Neural cell (in vitro differentiated cells): ENCODE results near the gene TSSC4. TPM values are rescaled to one million over a fixed set of nuclear protein-coding genes. Genes with fewer than 3 reads are reported as not detected.

ENCODE experiments used
- H2AFZ ChIP-seq: fragments of 200-600, 300-800 bp; sonication (generic), shearing (Covaris generic); 2 replicates; pipeline ENCODE4 v1.6.0; 2014; ENCODE audit warnings: low read depth, mild to moderate bottlenecking, antibody characterized with exemption, low read length, moderate library complexity
- H3F3A ChIP-seq: fragments of 200-600 bp; shearing (Covaris generic); 2 replicates; pipeline ENCODE4 v1.6.1; 2016; ENCODE audit warnings: mild to moderate bottlenecking, moderate library complexity, mixed read lengths, antibody characterized with exemption, low read length; ENCODE audit not compliant: insufficient read depth, poor library complexity, severe bottlenecking
- H3K27ac ChIP-seq: fragments of 200-600, 300-800 bp; sonication (generic), shearing (Covaris generic); 2 replicates; pipeline ENCODE4 v1.5.1; 2014; ENCODE audit warnings: mild to moderate bottlenecking, low read length, moderate library complexity
- H3K27me3 ChIP-seq: fragments of 300-800, 200-600 bp; sonication (generic), shearing (Covaris generic); 2 replicates; pipeline ENCODE4 v1.6.0; 2014; ENCODE audit warnings: mild to moderate bottlenecking, low read depth, low read length, moderate library complexity; ENCODE audit not compliant: insufficient read depth
- H3K36me3 ChIP-seq: fragments of 300-800, 200-600 bp; sonication (generic), shearing (Covaris generic); 2 replicates; pipeline ENCODE4 v1.5.1; 2014; ENCODE audit warnings: mild to moderate bottlenecking, antibody characterized with exemption, low read length, moderate library complexity; ENCODE audit not compliant: insufficient read depth
- H3K4me2 ChIP-seq: fragments of 300-800, 200-600 bp; sonication (generic), shearing (Covaris generic); 2 replicates; pipeline ENCODE4 v1.6.0; 2014; ENCODE audit warnings: mild to moderate bottlenecking, low read length
- H3K4me3 ChIP-seq: fragments of 300-800, 200-600 bp; sonication (generic), shearing (Covaris generic); 2 replicates; pipeline ENCODE4 v1.5.1; 2014; ENCODE audit warnings: mild to moderate bottlenecking, low read length, moderate library complexity
- H3K79me2 ChIP-seq: fragments of 200-600 bp; shearing (Covaris generic); replicated peaks from 2 replicates; pipeline ENCODE4 v1.6.0; 2014; ENCODE audit warnings: mild to moderate bottlenecking, low read length, moderate library complexity; ENCODE audit not compliant: insufficient read depth
- H3K9ac ChIP-seq: fragments of 300-800, 200-600 bp; sonication (generic), shearing (Covaris generic); 2 replicates; pipeline ENCODE4 v1.6.1; 2016; ENCODE audit warnings: mild to moderate bottlenecking, low read length, mixed read lengths
- H3K9me2 ChIP-seq: fragments of 200-600 bp; shearing (Covaris generic); 2 replicates; pipeline ENCODE4 v1.6.1; 2016; ENCODE audit warnings: mild to moderate bottlenecking, low read length, mixed read lengths; ENCODE audit not compliant: insufficient read depth
- H3K9me3 ChIP-seq: fragments of 200-600, 300-800 bp; sonication (generic), shearing (Covaris generic); 2 replicates; pipeline ENCODE4 v1.6.1; 2016; ENCODE audit warnings: mild to moderate bottlenecking, mixed run types, low read length, moderate library complexity, mixed read lengths
- H4K20me1 ChIP-seq: fragments of 200-600 bp; shearing (Covaris generic); 2 replicates; pipeline ENCODE4 v1.6.1; 2016; ENCODE audit warnings: mild to moderate bottlenecking, mixed run types; ENCODE audit not compliant: insufficient read depth
- CTCF ChIP-seq: fragments of 450-650 bp; IDR thresholded peaks from 2 replicates; pipeline ENCODE4 v1.5.1; 2014; ENCODE audit warnings: antibody characterized with exemption, mild to moderate bottlenecking, moderate library complexity; ENCODE audit not compliant: poor library complexity, severe bottlenecking
- EP300 ChIP-seq: fragments of 450-650 bp; conservative IDR thresholded peaks from 2 replicates; pipeline ENCODE4 v1.6.1; 2014; ENCODE audit warnings: antibody characterized with exemption, mild to moderate bottlenecking, moderate library complexity; ENCODE audit not compliant: poor library complexity, severe bottlenecking
- EZH2 ChIP-seq: fragments of 200-600, 300-800 bp; shearing (Covaris generic), sonication (generic); IDR thresholded peaks from 2 replicates; pipeline ENCODE4 v1.6.1; 2014; ENCODE audit warnings: antibody characterized with exemption, low read length, borderline replicate concordance, mild to moderate bottlenecking; ENCODE audit not compliant: insufficient read depth, poor library complexity, severe bottlenecking
- MXI1 ChIP-seq: fragments of 450-650 bp; conservative IDR thresholded peaks from 2 replicates; pipeline ENCODE4 v1.6.1; 2014; ENCODE audit warnings: antibody characterized with exemption, mild to moderate bottlenecking; ENCODE audit not compliant: poor library complexity, severe bottlenecking
- POLR2AphosphoS5 ChIP-seq: IDR thresholded peaks from 2 replicates; pipeline ENCODE4 v1.6.1; 2012
- RAD21 ChIP-seq: fragments of 450-650 bp; conservative IDR thresholded peaks from 2 replicates; pipeline ENCODE4 v1.6.1; 2014; ENCODE audit warnings: antibody characterized with exemption, mild to moderate bottlenecking, moderate library complexity
- REST ChIP-seq: IDR thresholded peaks from 2 replicates; pipeline ENCODE4 v1.6.1; 2012; ENCODE audit warnings: borderline replicate concordance
- SMC3 ChIP-seq: fragments of 450-650 bp; conservative IDR thresholded peaks from 2 replicates; pipeline ENCODE4 v1.6.1; 2014; ENCODE audit warnings: antibody characterized with exemption, mild to moderate bottlenecking, moderate library complexity; ENCODE audit not compliant: poor library complexity
- TAF1 ChIP-seq: IDR thresholded peaks from 2 replicates; pipeline ENCODE4 v1.6.1; 2012; ENCODE audit warnings: low read depth
- polyA plus RNA-seq: library from polyadenylated mRNA; depleted of rRNA; stranded (reverse); fragments of >200 nt; gene quantifications from 2 replicates; pipeline ENCODE4 v1.2.3, GENCODE V29; 2014

TSSC4 gene
- polyA plus RNA-seq, 1 donor from 2014 or later: 54.3 TPM

- no peaks in the 10 kb centered on the region for H3K9me2 ChIP-seq
- H3K4me3 ChIP-seq: no peak overlapping the region
- peaks cover 34% of the 10 kb centered on the region for H3K79me2 ChIP-seq
- peaks cover 8% of the 10 kb centered on the region for H4K20me1 ChIP-seq
- peaks cover 2% of the 10 kb centered on the region for H3K9me3 ChIP-seq
- TF ChIP-seq CTCF (no peak), RAD21 (no peak), MXI1 (no peak), REST (no peak), TAF1 (no peak), SMC3 (no peak), POLR2AphosphoS5 (no peak), EP300 (no peak), EZH2 (no peak)
- H3K27ac ChIP-seq: no peak overlapping the region
- no peak overlapping the region for H2AFZ ChIP-seq
- H3K4me2 ChIP-seq: no peak overlapping the region
- H3K27me3 ChIP-seq: no peaks in the 10 kb centered on the region
- H3F3A ChIP-seq: no peaks in the 10 kb centered on the region
- H3K9ac ChIP-seq: no peak overlapping the region
- no peaks in the 10 kb centered on the region for H3K36me3 ChIP-seq
Observed at GRCh38 chr11:2379466-2380174, 20.9 kb upstream of the TSSC4 start.

GRCh38 chr11:2380396-2380795 is 20.2 kb upstream of the TSSC4 start:
- TF ChIP-seq RAD21: no peak
- no peak for TF ChIP-seq SMC3
- TF ChIP-seq EP300: no peak
- no peak for TF ChIP-seq MXI1
- no peak for TF ChIP-seq POLR2AphosphoS5
- TF ChIP-seq EZH2: no peak
- no peak for TF ChIP-seq TAF1
- TF ChIP-seq REST: no peak
- no peak for TF ChIP-seq CTCF
- Histone ChIP-seq H3K9me2 (no peaks in the 10 kb centered on the region), H3K9ac (no peak overlapping the region), H3K27me3 (no peaks in the 10 kb centered on the region), H3K4me2 (no peak overlapping the region), H3K27ac (no peak overlapping the region), H3K4me3 (no peak overlapping the region), H2AFZ (no peak overlapping the region), H4K20me1 (peaks cover 8% of the 10 kb centered on the region), H3K36me3 (no peaks in the 10 kb centered on the region), H3F3A (no peaks in the 10 kb centered on the region), H3K79me2 (peaks cover 38% of the 10 kb centered on the region), H3K9me3 (peaks cover 2% of the 10 kb centered on the region)
